DND-41 (cell line): ENCODE data around the gene PIAS2.

ENCODE experiments used
- CTCF ChIP-seq: IDR thresholded peaks from 2 replicates; pipeline ENCODE4 v1.5.1; 2012; ENCODE audit warnings: borderline replicate concordance, low read length, moderate library complexity, mild to moderate bottlenecking; ENCODE audit not compliant: poor library complexity, severe bottlenecking; ENCODE audit errors: extremely low read depth
- EZH2 ChIP-seq: IDR thresholded peaks from 3 replicates; pipeline ENCODE4 v1.6.1; 2012; ENCODE audit warnings: borderline replicate concordance, low read depth, mild to moderate bottlenecking, moderate library complexity, low read length, inconsistent platforms; ENCODE audit not compliant: severe bottlenecking

GRCh38 chr18:46768166-46768921 is 149.0 kb downstream of the PIAS2 start:
- TF ChIP-seq CTCF (no peak), EZH2 (no peak)
